AG10803 (cell line): Measurements from ENCODE around the gene CARD18.

Experiments used
- DNase-seq: peaks from one replicate; pipeline ENCODE4 v3.0.0; 2010; ENCODE audit warnings: low read depth
- H3K4me3 ChIP-seq: 2 replicates; pipeline ENCODE4 v1.5.1; 2011; ENCODE audit warnings: mild to moderate bottlenecking, low read length, control low read depth
- TF ChIP-seq, protein P1 (sequence below): conservative IDR thresholded peaks from 2 replicates; pipeline ENCODE4 v1.5.1; 2011; ENCODE audit warnings: mild to moderate bottlenecking, low read length, control low read depth, inconsistent platforms

The CARD18 gene

DNA sequence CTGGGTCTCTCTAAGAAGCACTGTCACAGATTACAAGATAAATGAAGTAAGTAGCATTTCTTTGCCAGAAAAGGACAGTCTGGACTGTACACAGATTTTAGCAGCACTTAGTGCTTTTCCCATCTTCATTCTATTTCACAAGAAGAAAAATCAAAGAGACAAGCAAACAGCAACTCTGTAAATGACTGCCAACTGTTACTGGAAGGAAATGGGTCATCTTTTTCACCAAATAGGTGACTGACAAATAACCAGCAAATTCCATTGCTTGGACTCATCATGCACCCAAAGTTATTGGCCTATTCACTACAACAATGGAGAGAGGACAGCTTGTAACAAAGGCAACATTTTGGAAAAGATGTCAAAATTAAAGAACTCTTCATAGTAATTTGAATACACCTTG lies 28.9 kb upstream of the CARD18 start:
- peak; percentile 63 for DNase-seq
- TF ChIP-seq, protein P1, sequence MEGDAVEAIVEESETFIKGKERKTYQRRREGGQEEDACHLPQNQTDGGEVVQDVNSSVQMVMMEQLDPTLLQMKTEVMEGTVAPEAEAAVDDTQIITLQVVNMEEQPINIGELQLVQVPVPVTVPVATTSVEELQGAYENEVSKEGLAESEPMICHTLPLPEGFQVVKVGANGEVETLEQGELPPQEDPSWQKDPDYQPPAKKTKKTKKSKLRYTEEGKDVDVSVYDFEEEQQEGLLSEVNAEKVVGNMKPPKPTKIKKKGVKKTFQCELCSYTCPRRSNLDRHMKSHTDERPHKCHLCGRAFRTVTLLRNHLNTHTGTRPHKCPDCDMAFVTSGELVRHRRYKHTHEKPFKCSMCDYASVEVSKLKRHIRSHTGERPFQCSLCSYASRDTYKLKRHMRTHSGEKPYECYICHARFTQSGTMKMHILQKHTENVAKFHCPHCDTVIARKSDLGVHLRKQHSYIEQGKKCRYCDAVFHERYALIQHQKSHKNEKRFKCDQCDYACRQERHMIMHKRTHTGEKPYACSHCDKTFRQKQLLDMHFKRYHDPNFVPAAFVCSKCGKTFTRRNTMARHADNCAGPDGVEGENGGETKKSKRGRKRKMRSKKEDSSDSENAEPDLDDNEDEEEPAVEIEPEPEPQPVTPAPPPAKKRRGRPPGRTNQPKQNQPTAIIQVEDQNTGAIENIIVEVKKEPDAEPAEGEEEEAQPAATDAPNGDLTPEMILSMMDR = no peak
- H3K4me3 ChIP-seq = no peak overlapping the region

DNA sequence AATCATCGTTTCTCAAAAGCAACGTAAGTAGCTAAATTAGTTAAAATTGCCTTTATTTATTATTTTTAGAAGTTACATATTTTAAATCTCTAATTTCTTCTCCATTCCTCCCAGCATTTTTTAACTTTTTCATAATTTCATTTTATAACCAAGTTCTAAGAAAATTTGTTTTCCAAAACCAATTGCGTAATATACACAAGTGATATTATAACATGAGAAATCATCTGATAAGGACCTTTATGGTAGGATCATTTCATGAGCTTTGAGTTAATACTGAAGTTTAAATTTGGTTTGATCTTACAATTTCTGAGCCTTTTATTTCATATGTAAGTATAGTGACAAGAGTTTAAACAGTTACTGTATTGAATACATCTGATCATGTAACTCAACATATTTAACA lies 27.7 kb upstream of the CARD18 start:
- TF ChIP-seq, protein P1 = no peak
- no peak for DNase-seq
- H3K4me3 ChIP-seq = no peak overlapping the region

DNA sequence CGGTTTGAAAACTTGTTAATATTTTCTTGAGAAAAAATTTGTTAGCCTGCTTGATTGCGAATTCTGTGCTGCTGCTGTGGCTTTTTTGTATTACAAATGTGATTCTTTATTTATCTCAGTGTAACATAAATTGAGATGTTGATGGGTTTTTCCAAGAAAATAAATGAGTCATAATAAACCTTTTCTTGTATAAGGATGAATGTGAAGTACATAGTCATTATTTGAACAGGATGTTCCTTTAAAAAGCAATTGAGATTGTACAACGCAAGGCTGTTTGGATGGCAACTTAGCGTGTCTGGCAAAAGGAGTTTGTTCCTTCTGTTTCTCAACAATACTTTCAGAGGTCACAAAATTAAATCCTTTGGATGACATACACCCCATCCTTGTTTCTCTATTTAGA lies 24.6 kb upstream of the CARD18 start:
- TF ChIP-seq, protein P1 = no peak
- H3K4me3 ChIP-seq = no peak overlapping the region
- DNase-seq = no peak

DNA sequence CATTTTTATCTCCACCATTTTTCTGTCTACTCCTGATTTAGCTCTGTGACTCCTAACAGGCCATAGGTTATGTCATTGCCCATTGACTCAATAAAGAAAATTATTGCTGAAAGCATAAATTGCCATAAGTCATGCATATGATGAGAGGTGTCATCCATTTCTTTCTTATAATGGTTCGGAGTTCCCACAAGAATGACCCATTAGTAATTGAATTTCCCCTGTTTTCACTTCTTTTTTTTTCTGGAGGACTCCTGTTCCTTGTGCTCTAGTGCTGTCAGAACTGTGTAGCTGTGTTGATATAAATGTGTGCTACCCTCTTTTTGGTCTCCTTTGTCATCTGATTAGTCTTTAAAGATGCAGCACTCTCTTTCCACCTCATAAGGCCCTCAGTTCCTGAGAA lies 22.9 kb upstream of the CARD18 start:
- TF ChIP-seq, protein P1 = no peak
- no peak overlapping the region for H3K4me3 ChIP-seq
- no peak for DNase-seq

GRCh38 chr11:105158436-105158835 lies 18.9 kb upstream of the CARD18 start:
- DNase-seq = no peak
- TF ChIP-seq, protein P1 = no peak
- no peak overlapping the region for H3K4me3 ChIP-seq

GRCh38 chr11:105156720-105157119 lies 17.2 kb upstream of the CARD18 start:
- TF ChIP-seq, protein P1 = no peak
- no peak for DNase-seq
- no peak overlapping the region for H3K4me3 ChIP-seq

DNA sequence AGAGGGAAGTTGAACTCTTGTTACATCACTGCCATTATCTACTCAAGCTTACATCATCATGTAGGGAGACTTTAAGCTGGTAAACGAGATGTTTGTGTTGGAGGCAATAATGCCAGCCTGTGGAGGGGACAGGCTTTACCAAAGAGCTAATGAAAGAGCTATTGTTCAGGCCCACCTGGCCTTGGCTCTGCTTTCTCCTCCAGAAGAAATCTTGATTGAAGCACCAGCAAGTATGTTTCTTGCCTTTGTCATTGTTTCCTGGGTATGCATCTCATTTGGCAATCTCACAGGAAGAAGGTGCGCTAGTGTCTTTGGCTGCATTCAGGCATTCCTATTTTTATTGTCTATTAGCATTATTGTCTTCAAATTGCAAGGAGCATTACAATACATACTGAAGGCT lies 16.7 kb upstream of the CARD18 start:
- H3K4me3 ChIP-seq = no peak overlapping the region
- TF ChIP-seq, protein P1 = no peak
- DNase-seq = no peak
